DMS 273 (cell line): ENCODE measurements around the gene RPLP2.

Experiments
- DNase-seq: peaks from one replicate; lab custom pipeline; 2025; ENCODE audit not compliant: unreplicated experiment; lab: John Stamatoyannopoulos, UW

The RPLP2 gene

DNA sequence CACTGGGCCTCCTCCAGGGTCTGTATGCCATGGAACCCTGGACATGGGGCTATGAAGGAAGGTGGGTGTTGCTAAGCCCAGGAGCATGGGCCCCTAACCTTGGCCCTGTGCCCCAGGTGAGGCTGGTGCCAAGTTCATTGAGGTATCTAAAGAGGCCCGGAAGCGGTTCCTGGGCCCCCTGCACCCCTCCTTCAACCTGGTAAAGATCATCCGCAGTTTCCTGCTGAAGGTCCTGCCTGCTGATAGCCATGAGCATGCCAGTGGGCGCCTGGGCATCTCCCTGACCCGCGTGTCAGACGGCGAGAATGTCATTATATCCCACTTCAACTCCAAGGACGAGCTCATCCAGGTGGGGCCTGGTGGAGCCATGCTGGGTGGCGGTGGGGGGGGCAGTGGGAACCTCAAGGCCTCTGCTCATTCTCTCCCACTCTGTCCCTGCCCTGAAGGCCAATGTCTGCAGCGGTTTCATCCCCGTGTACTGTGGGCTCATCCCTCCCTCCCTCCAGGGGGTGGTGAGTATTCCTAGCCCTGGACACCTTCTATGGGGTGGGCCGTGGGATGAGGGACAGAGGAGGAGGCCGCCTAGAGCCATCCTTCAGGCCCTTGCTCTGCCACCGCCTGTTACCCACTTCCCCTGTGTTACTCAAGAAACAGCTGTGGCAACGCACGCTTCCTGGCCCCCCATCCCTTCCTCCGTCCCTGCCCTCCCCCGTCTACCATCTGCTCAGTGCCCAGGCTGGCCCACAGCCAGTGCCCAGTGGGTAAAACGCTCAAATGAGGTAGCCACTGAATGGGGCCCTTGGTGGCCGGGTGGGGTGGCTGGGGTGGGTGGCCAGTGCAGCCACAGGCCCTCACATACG, 12.0 kb downstream of the RPLP2 start:
- DNase-seq = peak; percentile 69

DNA sequence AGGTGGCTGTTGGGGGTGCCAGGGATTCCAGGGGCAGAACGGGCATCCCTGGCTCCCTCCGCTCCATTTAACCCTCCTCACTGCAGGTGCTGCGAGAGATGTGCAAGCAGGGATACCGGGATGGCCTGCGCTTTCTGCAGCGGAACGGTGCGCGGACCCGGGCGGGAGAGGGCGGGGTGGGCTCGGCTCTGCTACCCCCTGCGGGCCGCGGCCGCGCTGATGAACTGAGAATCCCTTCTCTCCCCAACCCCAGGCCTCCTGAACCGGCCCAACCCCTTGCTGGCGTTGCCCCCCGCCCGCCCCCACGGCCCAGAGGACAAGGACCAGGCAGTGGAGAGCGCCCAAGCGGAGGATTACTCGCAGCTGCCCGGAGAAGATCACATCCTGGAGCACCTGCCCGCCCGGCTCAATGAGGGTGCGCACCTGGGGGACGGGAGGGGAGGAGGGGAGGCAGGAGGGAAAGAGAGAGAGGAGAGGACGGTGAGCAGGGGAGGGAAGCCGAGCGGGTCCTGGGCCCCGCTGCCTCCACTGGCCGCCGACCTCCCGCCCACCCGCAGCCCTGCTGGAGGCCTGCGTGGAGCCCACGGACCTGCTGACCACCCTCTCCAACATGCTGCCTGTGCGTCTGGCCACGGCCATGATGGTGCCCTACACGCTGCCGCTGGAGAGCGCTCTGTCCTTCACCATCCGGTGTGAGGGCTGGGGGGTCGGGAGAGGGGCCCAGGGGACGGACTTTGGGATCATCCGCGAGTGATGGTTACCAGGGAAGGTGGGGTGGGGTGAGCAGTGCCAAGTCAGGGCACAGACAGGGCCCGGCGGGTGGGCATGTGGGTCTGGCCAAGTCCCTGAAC, 13.9 kb downstream of the RPLP2 start:
- no peak for DNase-seq

DNA sequence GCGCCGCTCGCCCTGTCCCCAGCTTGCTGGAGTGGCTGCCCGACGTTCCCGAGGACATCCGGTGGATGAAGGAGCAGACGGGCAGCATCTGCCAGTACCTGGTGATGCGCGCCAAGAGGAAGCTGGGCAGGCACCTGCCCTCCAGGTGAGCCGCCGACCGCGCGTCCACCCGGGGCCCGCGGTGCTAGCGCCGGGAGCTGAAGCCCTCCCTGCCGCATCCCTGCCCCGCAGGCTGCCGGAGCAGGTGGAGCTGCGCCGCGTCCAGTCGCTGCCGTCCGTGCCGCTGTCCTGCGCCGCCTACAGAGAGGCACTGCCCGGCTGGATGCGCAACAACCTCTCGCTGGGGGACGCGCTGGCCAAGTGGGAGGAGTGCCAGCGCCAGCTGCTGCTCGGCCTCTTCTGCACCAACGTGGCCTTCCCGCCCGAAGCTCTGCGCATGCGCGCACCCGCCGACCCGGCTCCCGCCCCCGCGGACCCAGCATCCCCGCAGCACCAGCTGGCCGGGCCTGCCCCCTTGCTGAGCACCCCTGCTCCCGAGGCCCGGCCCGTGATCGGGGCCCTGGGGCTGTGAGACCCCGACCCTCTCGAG, 14.6 kb downstream of the RPLP2 start:
- DNase-seq = no peak

DNA sequence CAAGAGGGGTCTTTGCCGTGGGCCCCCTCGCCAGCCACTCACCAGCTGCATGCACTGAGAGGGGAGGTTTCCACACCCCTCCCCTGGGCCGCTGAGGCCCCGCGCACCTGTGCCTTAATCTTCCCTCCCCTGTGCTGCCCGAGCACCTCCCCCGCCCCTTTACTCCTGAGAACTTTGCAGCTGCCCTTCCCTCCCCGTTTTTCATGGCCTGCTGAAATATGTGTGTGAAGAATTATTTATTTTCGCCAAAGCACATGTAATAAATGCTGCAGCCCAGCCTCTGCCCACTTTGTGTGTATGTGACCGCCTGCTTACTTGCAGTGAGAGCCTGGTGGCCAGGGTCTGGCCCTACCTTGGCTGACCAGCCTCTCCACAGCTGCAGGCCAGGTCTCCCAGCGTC, 15.2 kb downstream of the RPLP2 start:
- DNase-seq = no peak

DNA sequence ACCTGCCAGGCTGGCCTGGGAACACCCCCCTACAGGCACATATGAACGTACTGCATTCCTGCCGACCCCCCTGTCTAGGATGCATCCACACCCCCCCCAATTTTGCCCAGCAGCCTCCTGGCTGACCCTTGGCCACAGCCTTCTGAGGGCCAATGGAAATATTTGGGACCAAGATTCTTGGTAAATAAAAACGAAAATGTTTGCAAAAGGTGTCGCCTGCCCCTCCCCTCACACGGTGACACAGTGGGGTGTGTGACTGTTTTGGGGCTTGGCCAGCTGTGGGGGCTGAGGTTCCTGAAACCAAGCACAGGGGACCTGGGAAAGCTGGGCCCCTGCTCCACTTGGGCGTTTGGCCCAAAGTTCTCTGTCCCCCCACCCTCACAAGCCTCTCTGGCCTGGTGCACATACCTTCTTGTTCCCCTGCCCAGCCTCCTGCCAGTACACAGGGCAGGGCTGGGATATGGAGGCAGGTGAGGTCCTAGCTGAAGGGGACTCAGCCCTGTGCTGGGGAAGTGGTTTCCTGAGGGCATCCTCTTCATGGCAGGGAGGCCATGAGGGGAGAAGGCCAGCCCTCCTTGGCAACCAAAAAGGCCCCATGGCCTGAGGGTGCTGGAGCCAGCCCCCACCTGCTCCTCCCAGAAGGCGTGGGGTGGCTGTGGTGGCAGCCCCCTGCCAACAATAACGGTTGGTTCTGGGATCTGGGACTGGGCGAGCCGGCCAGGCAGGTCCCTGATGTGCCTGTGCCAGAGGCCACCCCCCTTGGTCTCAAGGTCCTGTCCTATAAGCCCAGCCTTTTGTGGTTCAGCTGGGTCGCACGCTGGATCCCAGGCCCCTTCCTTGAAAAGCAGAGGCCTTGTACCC, 15.8 kb downstream of the RPLP2 start:
- no peak for DNase-seq

DNA sequence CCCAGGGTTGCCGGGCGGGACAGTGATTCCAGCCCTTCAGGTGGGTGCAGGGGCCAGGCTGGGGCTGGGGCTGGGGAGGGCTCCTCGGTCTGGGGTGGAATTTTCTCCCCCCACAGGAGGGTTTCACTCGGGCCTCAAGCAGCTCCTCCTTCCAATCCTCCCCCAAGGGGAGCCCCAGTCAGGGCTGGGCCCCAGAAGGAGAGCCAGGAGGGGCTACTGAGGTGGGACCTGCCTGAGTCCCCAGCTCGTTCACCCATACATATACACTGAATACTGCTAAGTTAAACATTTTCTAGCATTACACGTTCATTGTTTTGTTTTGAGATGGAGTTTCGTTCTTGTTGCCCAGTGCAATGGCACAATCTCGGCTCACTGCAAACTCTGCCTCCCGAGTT, 16.5 kb downstream of the RPLP2 start:
- DNase-seq = no peak

DNA sequence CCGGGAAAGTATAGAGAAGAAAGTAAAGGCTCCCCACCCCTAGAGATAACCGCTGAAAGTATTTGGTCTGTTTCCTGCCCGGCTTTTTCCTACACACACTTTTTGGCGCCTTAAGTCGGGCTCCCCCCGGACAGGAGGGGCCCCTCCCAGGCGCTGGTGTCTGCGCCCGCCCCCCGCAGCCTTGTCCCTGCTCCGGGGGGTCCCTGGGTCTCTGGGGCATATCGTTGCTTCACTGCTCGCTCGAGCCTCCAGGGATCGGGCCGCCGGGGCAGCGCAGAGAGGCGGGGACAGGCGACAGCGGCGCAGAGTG, 17.0 kb downstream of the RPLP2 start:
- DNase-seq = no peak

DNA sequence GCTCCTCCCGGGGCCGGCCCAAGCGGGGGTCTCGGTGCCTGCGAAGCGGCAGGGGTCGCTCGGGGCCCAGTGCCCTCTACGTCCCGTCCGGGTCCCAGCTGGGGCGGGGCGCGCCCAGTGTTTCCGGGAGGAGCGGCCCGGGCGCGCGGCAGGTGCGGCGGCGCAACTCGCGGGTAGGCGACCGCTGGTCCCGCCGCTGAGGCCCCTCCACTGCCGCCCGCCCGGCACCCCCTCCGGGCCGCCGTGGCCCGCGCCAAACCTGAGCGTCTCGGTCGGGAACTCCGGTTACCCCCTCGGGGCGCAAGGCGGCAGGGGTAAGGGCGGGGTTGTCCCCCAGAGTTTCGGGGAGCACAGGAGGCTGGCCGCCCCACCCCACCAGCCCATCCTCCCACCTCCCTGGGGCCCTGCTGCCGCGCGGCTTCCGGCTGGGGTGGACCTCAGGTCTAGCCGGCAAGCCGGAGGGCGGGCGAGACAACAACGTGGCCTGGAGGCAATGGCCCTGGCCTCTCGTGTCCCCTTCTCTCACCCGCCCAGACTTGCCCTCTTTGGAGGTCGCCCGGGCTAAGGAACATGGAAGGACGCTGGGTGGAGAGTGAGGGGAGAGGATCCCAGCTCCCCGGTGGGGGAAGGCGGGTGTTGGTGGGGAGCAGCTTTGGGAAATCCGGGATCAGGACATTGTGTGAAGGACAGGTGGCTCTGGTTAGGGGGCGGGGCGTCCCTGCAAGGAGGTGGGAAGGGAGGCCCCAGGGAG, 17.6 kb downstream of the RPLP2 start:
- DNase-seq = no peak

DNA sequence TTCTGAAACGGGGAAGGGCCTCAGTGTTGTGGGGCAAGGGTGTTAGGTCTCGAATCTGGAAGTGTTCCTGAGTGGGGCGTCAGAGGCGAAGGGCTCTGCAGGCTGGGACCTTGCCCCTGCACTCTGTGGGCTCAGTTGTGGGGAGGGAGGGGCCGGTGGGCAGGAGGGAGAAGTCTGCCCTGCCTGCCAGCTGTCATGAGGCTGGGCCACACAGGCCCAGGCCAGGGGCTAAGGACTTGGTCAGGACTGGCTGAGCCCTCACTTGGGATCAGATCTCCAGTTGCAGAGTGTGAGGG, 18.1 kb downstream of the RPLP2 start, which contains the start of gene CRACR2B:
CRACR2B (plus strand) TSS at position 23 of the 296 bp plus-strand sequence. CDS start 689 bp downstream, outside the sequence.
- DNase-seq = peak; percentile 54

DNA sequence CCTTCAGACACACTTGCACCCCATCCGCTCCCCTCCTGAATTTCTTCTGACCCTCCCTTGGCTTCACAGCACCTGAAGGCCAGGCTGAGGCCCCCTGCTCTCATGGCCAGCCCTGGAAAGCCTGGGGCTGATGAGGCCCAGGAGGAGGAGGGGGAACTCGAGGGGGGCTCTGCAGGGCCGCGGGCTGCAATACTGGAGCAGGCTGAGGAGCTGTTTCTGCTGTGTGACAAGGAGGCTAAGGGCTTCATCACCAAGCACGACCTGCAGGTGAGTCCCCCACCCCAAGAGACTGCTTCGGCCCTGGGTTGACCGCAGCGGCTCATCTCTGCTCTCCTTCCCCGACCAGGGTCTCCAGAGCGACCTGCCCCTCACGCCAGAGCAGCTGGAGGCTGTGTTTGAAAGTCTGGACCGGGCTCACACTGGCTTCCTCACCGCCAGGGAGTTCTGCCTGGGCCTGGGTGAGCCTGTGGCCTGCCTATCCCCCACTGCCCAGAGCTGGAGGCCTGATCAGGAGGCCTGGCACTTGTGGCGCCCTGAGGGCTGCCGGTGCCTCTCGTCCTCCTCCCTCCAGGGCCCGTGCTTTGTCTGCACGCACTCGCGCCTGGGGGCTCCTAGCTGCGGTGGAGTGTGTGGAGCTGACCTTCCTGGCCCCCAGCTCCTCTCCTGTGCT, 18.9 kb downstream of the RPLP2 start:
- no peak for DNase-seq

DNA sequence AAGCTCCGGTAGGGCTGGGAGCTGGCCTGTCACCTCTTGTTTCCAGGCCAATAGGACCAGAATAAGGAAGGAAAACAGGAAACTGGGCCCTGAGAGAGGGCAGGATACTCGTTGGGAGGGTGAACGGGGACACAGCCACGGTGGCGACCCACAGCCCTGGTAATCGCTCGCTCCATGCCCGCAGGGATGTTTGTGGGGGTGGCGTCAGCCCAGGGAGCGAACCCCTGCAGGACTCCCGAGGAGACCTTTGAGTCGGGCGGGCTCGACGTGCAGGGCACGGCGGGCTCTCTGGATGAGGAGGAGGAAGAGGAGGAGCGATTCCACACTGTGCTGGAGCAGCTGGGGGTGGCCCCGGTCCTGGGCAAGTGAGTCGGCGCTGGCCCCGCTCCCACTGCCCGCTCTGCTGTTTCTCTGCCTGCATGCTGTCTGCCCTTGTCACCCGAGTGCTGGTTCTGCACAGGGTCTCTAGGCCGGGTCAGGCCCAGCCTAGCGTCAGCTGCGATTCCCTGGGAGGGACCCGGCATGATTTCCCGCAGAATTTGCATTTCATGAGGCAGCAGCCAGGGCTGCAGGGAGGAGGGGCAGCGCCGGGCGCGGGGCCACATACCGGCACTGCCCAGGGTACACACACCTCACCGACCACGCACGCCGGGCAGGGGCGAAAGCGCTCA, 19.5 kb downstream of the RPLP2 start:
- no peak for DNase-seq

DNA sequence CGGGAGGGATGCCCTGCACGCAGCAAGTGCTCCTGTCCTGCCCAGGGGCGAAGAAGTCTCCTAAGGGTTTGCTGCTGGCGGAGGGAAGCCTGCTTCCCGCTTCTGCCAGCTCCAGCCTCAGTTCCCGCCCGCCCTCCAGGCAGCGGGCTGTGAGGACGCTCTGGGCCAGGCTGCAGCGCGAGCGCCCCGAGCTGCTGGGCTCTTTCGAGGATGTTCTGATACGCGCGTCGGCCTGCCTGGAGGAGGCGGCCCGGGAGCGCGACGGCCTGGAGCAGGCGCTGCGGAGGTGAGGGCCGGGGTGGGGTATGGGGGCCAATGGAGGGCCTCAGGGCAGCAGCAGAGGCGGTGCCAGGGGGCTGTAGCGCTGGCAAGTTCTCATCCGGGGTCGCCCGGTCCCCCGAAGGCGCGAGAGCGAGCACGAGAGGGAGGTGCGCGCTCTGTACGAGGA, 20.1 kb downstream of the RPLP2 start:
- no peak for DNase-seq

DNA sequence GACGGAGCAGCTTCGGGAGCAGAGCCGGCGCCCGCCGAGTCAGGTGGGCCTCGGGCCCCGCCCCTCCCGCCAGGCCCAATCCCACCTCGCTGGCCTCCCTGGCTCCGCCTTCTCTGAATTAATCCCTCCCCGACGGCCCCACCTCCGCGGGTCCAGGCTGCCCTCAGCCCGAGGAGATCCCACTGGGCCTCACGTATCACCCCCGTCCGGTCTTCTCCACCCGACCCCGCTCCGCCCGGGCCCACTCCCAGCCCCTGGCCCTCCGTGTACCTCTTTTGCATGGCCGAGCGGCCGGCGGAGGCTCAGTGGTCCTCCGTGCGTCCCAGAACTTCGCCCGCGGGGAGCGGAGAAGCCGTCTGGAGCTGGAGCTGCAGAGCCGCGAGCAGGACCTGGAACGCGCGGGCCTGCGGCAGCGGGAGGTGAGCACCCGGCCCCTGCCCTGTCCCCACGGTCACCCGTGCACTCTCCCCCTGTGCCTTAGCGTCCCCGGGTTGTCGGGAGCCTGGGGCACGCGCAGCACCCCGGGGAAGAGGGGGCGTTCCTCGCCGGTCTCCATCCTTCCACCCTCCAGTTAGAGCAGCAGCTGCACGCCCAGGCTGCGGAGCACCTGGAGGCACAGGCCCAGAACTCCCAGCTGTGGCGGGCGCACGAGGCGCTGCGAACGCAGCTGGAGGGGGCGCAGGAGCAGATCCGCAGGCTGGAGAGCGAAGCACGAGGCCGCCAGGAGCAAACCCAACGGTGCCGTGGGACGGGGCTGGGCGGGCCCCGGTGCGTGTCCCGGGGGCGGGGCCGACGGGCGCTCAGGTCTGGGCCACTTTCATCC, 20.7 kb downstream of the RPLP2 start:
- DNase-seq = no peak

DNA sequence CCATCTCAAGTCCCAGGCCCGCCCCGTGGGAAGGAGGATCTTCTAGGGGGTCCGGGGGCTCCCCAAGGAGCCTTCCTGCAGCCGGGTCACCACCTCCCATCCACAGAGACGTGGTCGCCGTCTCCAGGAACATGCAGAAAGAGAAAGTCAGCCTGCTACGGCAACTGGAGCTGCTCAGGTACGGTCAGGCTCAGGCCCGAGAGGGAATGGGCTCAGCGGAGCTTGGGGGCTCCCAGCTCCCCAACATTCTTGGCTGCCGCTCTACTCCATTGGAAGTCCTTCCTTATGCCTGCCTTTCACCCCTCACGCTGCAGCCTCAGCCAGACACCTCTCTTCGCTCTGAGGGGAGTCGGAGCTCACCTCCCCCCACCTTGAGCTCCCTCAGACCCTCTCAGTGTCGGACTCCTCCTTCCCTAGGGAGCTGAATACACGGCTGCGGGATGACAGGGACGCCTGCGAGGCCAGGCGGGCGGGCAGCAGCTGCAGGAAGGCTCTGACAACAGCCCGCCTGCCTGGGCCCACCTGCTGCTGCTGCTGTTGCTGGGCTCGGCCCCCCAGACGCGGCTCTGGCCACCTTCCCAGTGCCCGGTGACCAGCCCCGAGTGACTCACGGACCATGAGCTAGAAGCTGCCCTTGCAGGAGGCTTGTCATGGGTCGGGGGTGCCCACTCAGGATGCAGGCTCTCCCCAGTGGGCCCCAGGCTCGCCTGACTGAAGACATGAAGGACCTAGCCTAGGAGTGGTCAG, 21.5 kb downstream of the RPLP2 start:
- DNase-seq = no peak

DNA sequence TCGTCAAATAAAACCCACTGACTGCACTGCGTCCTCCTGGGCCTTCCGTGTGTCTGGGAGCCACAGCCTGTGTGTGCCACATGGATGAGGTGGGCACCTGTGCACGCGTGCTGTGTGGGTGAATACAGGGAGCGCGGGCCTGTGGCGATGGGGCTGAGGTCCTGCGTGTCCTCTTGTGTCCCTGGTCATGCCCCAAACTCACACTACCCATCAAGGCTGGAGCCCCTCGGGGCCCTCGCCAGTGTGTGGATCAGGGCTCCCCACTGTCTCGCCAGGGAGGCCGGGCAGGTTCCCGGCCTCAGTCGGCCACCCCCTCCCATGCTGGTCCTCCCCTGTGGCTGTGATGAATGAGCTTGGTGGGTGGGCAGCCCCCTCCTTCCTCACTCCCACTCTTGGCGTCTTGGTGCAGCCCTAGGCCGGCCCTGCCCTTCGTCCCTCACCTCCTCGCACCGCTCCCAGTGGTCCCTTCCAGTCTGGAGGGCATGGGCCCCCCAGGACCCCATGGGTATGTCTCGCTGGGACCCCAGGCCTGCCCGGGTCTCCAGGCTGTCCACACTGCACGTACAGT, 22.3 kb downstream of the RPLP2 start:
- DNase-seq = no peak

DNA sequence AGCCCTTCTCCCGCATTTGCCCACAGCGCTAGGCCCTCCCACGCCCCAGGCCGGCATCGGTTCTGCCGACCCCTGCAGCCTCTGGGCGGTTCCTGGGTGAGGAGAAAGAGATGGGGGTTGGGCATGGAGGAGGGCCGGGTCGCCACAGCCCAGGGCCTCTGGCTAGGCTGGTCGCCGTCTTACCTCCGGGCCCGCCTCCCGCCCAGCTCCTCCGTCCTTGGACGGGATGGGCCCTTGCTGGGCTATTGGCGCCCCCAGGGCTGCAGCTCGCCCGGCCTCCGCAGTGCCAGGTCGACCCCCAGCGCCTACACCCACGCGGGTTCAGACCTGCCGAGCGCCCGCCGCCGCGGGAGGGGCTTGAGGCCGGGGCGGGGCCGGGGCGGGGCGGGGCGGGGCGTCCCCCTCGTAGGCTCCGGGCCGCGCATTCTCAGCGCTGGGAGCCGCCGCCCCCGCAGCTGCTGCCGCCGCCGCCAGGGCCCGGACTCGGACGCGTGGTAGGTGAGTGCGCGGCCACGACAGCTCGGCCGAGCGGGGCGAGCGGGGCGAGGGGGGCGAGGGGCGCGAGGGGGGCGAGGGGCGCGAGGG, 22.9 kb downstream of the RPLP2 start, which contains the start of gene CD151:
CD151 (plus strand) TSS at position 424 of the 585 bp plus-strand sequence. CDS start 3,118 bp downstream, outside the sequence.
- DNase-seq = peak; percentile 83
